RPMI7951 (cell line): Measurements from ENCODE around the gene SND1. TPM values are rescaled to one million over a fixed set of nuclear protein-coding genes. Genes with fewer than 3 reads are reported as not detected.
"Not testable (repeated sequence)": the region's sequence is repeated elsewhere in the genome, so short reads cannot be mapped to it uniquely, and the experiment has no call there.

ENCODE experiments used
- DNase-seq: peaks from one replicate; pipeline ENCODE4 v3.0.0-alpha.2; 2012; ENCODE audit warnings: low read depth
- total RNA-seq: library from RNA; depleted of rRNA; stranded (reverse); fragments of >200 nt; shearing (Covaris generic); gene quantifications from 2 replicates; pipeline ENCODE4 v1.2.3, GENCODE V29; 2014

Gene SND1
- total RNA-seq, 1 experiment from 2014 or later = 148 TPM

DNA sequence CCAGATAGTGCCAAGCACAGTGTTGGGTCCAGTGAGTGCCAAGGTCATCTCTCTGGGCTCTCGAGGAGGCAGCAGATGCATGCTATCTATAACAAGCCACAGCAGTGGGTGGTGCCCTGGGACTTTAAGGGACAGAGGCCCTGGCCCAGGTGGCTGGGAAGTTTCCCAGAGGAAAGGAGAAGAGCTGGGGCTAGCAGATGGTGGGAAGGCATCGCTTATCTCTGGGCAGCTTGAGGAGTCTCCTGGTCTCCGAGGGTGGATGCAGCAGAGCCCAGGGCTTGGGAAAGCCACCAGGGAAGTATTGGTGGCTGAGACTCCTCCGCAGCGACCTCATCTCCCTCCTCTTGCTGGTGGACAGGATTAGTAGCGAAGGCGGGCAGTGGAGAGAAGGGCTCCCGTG lies 442.7 kb downstream of the SND1 start:
- DNase-seq = no peak

- DNase-seq = no peak
Measured at GRCh38 chr7:128097211-128097731, 445.3 kb downstream of the SND1 start.

DNA sequence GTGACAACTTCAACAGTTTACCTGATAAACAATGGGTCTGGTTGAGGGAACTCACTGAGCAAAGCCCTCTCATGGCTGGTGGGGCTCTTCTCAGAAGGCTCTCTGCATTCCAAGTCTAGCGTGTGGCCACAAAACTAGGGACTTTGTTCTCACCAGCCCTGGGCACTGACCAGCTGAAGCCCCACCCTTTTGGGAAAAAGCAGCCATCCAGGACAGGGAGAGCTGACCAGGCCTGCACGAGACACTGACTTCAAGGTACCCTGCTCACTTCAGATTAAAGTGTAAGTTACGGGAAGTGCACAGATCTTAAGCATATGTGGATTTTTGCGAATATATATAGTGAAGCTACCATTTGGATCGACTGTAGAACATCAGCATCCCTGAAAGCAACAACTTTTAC lies 446.6 kb downstream of the SND1 start:
- no peak for DNase-seq

- no peak for DNase-seq
Measured at GRCh38 chr7:128099204-128099671, 447.2 kb downstream of the SND1 start.

- no peak for DNase-seq
Measured at GRCh38 chr7:128100225-128100948, 448.4 kb downstream of the SND1 start.

- DNase-seq = no peak
Measured at GRCh38 chr7:128100949-128101713, 449.1 kb downstream of the SND1 start.

DNA sequence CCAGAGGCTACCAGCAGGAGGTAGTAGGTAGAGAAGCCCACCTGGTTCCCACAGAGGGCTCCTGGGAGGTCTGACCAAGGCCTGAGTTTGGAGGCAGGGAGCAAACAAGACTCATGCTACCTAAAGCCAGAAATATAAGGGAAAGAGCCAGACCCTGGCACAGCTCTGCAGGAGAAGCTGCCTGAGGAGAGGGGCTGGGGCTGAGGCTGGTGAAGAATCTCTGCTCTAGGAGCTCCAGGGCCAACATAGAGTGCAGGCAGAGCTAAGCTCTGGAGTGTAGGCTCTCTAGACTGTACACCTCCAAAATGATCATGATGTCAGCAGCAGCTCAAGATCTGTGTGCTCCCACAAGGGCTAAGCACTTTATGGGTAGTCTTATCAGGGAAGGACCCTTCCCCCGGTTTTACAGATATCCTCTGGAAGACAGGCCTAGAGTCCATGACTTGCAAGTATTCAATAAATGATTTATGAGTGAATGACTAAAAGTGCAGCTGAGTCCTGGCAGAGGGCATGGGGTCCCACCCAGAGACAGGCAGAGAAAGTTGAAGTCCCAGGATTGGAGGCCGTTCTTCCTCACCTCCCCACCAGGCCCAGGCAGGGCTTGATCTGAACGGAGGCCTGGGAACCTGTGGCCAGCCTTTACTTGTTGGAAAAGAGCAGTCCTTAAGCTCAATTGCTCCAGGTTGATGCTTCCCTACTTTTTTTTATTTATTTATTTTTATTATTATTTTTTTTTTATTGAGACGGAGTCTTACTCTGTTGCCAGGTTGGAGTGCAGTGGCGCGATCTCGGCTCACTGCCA lies 450.7 kb downstream of the SND1 start:
- no peak for DNase-seq

DNA sequence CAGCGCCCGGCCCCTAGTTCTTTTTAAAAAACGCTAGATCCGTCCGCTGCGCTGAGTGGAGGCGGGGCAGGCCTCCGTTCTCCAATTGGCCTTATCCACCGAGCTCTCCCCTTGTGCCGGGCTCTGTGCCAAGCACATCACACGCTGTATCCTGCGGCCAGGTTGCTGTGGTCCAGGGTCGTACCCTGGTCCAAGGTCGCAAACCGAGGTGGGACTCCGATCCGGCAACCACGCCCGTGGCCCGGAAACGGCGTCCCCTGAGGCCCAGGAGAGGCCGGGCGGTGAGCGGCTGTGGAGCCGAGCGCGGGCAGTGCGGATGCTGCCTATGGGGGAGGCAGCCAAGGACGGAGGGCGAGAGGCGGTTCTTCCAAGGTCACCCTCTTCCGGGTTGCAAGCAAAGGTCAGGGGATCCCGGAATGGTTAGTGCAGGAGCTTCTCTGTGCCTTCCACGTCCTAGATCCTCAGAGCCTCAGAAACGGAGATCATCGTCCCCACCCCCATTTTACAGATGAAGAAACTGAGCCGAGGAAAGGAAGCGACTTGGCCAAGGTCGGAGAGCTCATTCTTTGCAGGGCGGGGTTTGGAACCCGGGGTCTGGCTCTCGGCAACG lies 451.6 kb downstream of the SND1 start:
- peak; percentile 79 for DNase-seq

- DNase-seq = peak; percentile 26
Measured at GRCh38 chr7:128104108-128104742, 452.2 kb downstream of the SND1 start.

DNA sequence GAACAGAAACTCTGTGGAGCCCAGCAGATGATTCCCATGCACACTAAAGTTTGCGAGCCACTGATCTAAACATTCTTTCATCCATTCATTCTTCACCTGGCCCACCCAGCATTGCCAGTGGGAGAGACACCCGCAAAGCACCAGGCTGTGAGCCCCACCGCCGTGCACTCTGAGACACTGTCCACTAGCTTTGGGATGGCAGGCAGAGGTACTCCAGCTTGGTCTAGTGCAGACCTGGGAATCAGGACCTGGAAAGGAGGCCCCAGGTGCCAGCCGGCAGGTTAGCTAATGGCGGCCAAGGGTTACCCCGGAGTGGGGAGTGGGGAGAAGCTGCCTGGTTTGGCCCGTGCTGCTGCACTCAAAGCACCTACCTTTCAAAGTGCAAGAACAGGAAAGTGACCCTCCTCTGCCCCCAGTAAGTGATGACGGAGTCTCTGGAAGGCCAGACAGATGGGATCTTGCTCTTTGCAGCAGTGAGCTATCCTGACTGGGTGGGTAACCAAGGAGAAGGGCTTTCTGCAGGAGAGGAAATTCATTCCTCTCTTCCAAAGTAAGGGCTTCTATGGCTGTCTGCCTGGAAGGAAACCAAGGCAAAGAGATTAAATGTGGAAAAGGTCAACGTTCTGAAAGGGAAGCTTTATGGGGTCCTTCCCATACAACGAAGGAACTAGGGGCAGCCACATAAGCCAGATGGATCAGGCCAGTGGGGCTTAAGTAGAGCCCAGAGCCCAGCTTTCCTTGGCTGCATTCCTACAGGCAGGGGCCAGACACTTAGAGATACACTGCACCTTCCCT lies 453.4 kb downstream of the SND1 start:
- DNase-seq = no peak

DNA sequence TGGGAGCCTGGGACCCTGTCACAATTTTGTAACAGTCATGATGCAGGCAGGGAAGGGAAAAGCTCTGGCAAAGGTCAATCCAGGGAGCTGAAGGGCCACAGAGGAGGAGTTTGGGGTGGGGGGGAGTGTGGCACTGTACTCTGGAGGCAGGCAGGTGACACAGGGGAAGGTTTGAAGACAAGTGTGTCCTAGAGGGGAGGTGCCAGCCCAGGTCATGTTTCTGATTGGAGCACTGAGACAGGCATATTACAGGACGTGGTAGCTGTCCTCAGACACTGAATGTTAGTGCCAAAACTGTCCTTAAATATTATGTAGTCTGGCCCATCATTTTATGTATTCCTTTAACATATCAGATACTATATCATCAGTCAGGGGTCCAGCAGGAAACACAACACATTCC lies 454.8 kb downstream of the SND1 start:
- no peak for DNase-seq

GRCh38 chr7:128107516-128107915 lies 455.5 kb downstream of the SND1 start:
- not testable (repeated sequence) for DNase-seq

DNA sequence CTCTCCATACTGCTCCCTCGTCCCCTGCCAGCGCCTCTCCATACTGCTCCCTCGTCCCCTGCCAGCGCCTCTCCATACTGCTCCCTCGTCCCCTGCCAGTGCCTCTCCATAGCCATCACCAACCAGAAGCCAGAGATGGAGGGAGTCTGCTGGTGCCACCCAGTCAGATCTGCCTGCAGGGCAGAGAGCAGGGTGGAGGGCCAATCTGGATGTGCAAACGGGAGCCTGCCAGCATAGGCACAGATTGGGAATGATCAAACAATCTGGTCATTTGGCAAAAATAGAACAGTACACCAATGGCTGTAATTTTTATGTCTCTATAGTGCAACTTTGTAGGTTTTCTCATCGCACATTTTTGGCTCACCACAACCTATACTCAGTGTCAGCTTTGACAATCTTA lies 456.1 kb downstream of the SND1 start:
- no peak for DNase-seq

- DNase-seq = no peak
Measured at GRCh38 chr7:128108641-128109423, 456.8 kb downstream of the SND1 start.

DNA sequence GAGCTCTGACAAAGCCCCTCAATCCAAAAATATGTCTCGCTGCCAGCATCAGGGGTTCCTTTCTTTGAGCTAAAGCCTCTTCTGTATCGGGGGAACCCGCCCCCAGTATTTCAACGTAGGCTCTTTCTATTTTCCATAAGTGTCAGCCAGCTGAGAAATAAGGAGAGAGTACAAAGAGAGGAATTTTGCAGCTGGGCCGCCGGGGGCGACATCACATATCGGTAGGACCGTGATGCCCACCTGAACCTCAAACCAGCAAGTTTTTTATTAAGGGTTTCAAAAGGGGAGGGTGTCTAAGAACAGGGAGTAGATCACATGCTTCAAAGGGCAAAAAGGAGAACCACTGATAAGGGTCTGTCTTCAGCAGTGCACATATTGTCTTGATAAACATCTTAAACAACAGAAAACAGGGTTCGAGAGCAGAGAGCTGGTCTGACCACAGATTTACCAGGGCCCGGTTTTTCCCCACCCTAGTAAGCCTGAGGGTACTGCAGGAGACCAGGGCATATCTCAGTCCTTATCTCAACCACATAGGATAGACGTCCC lies 457.5 kb downstream of the SND1 start:
- DNase-seq = not testable (repeated sequence)

GRCh38 chr7:128110641-128111364 lies 458.8 kb downstream of the SND1 start:
- no peak for DNase-seq

DNA sequence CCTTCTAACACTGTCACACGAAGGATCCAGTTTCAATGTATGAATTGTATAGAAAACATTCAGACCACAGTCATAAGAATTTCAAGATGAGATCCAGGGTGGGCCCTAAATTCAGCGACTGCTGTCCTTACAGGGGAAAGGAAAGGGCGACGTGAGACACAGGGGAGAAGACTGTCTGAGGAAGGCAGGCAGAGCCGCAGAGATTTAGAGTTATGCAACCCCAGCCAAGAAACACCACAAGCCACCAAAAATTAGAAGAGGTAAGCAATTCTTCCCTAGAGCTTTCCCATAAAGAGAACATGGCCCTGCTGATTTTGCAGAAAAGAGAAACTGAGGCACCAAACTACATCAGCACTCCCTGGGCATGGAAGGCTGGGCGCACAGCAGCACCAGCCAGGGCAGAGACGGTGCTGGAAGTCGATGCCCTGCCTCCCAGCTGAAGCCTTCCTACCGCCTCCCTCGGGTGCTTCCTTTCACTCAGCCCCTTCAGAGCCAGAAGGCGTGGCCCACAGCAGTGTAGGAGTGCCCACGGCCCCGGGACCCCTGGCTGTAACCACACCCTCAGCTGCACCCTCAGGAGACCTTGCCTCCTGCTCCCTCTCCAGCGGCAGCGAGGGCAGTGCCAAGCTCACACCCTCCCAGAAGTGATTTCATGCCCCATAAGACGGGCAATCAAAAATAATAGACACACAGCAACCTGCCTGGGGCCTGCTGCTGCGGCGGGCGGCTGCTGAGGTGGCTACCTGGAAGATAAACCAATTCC lies 460.2 kb downstream of the SND1 start:
- DNase-seq = no peak

DNA sequence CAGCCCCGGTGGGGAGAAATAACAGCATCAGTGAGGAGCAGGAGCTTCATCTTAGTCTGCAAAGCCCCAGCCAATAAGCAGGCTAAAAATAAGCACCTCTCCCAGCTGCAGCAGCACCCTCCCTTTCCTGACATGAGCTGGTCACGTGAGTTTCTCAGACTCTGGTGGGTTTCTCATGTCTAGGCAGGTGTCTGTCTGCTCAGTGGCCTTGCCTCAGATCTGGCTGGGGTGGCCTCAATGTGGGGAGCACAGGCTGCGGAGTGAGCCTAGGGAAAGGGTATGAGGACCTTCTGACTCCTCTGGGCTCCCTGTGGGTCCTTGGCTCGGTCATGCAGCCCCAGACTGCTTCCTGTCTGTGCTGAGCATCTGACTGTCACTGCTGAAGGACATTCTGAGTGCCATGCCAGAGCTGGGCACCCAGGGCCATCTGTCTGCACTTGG lies 460.8 kb downstream of the SND1 start:
- no peak for DNase-seq
